Vagina (tissue), 2 donors: ENCODE results near the gene C11orf58.

Experiments
- CTCF ChIP-seq, 3 experiments: fragments of 450-650 bp in 2 of 3; fragments of 200-600 bp in 1 of 3; sonication (generic) in 1 of 3; IDR thresholded peaks; one replicate each; pipeline ENCODE4 v1.5.1; 2017 to 2019; ENCODE audit warnings: antibody characterized with exemption in 3 of 3, mild to moderate bottlenecking in 2 of 3, moderate library complexity in 2 of 3
- POLR2A ChIP-seq, 2 donors: fragments of 450-650 bp; IDR thresholded peaks; one replicate each; pipeline ENCODE4 v1.6.1; 2017; ENCODE audit warnings: antibody characterized with exemption in 2 of 2, mild to moderate bottlenecking in 2 of 2, moderate library complexity in 2 of 2

GRCh38 chr11:16795146-16795545, 56.7 kb downstream of the C11orf58 start:
- TF ChIP-seq POLR2A (IDR thresholded peaks at IDR 0.05) (no peak), CTCF (IDR thresholded peaks at IDR 0.05) (no peak)
